ENCODE measurements around the gene NR1I2. TPM values are rescaled to one million over a fixed set of nuclear protein-coding genes. Genes with fewer than 3 reads are reported as not detected.

NR1I2 gene
- polyA plus RNA-seq, 3 donors from 2014 or later = 0.24 to 0.40 TPM; not detected in 1

GRCh38 chr3:119817071-119817470, 35.2 kb downstream of the NR1I2 start:
- Mint-ChIP-seq H3K27me3 (ENCODE audit: low read depth in 3 of 3) (peaks cover 0 to 2% (median 0%) of the 10 kb centered on the region in 3 donors), H3K4me3 (no peak overlapping the region), H3K9me3 (no peaks in the 10 kb centered on the region), H3K36me3 (no peaks in the 10 kb centered on the region), H3K27ac (no peak overlapping the region), H3K4me1 (peaks cover 4 to 7% of the 10 kb centered on the region in 2 donors)
- DNase-seq = no peak

- Mint-ChIP-seq H3K4me3 (no peak overlapping the region), H3K36me3 (no peaks in the 10 kb centered on the region), H3K9me3 (no peaks in the 10 kb centered on the region), H3K27ac (no peak overlapping the region), H3K27me3 (ENCODE audit: low read depth in 3 of 3) (peaks cover 0 to 2% (median 0%) of the 10 kb centered on the region in 3 donors), H3K4me1 (peaks cover 4 to 7% of the 10 kb centered on the region in 2 donors)
- DNase-seq = no peak
These were observed 35.9 kb downstream of the NR1I2 start for GRCh38 chr3:119817583-119818363.

- no peak for DNase-seq
- peaks cover 0 to 3% (median 0%) of the 10 kb centered on the region in 3 donors for H3K36me3 Mint-ChIP-seq
- H3K4me3 Mint-ChIP-seq = no peak overlapping the region
- peaks cover 4 to 7% of the 10 kb centered on the region in 2 donors for H3K4me1 Mint-ChIP-seq
- peaks cover 0 to 2% (median 0%) of the 10 kb centered on the region in 3 donors for H3K27me3 Mint-ChIP-seq (ENCODE audit: low read depth in 3 of 3)
- H3K27ac Mint-ChIP-seq = no peak overlapping the region
- no peaks in the 10 kb centered on the region for H3K9me3 Mint-ChIP-seq
These were observed 37.0 kb downstream of the NR1I2 start for GRCh38 chr3:119818937-119819336.

- no peaks in the 10 kb centered on the region for H3K9me3 Mint-ChIP-seq
- peaks cover 0 to 5% (median 0%) of the 10 kb centered on the region in 3 donors for H3K36me3 Mint-ChIP-seq
- DNase-seq = no peak
- H3K4me3 Mint-ChIP-seq = no peak overlapping the region
- peaks cover 4 to 7% of the 10 kb centered on the region in 2 donors for H3K4me1 Mint-ChIP-seq
- no peak overlapping the region for H3K27ac Mint-ChIP-seq
- H3K27me3 Mint-ChIP-seq (ENCODE audit: low read depth in 3 of 3) = peaks cover 0 to 2% (median 0%) of the 10 kb centered on the region in 3 donors
These were observed 37.9 kb downstream of the NR1I2 start for GRCh38 chr3:119819806-119820205.

GRCh38 chr3:119825820-119826219, 43.9 kb downstream of the NR1I2 start:
- peak overlapping the region in 3 of 6 donors; percentile 4 to 58 (median 33) for H3K27ac Mint-ChIP-seq
- no peak overlapping the region for H3K4me3 Mint-ChIP-seq

GRCh38 chr3:119826711-119827608, 45.1 kb downstream of the NR1I2 start:
- Mint-ChIP-seq H3K9me3 (no peaks in the 10 kb centered on the region), H3K27ac (no peak overlapping the region), H3K27me3 (ENCODE audit: low read depth in 3 of 3) (no peaks in the 10 kb centered on the region), H3K4me1 (peaks cover 12 to 18% of the 10 kb centered on the region in 2 donors), H3K4me3 (no peak overlapping the region), H3K36me3 (peaks cover 4 to 16% (median 5%) of the 10 kb centered on the region in 3 donors)
- no peak for DNase-seq

More at GRCh38 chr3:119825820-119826219, 43.9 kb downstream of the NR1I2 start:
- Mint-ChIP-seq H3K36me3 (peaks cover 4 to 16% (median 5%) of the 10 kb centered on the region in 3 donors), H3K4me1 (peaks cover 10 to 19% of the 10 kb centered on the region in 2 donors), H3K9me3 (no peaks in the 10 kb centered on the region), H3K27me3 (ENCODE audit: low read depth in 3 of 3) (no peaks in the 10 kb centered on the region)
- no peak for DNase-seq

- no peaks in the 10 kb centered on the region for H3K27me3 Mint-ChIP-seq (ENCODE audit: low read depth in 3 of 3)
- H3K9me3 Mint-ChIP-seq = no peaks in the 10 kb centered on the region
- H3K4me1 Mint-ChIP-seq = peaks cover 15 to 29% of the 10 kb centered on the region in 2 donors
- DNase-seq = no peak
- H3K27ac Mint-ChIP-seq = no peak overlapping the region
- H3K36me3 Mint-ChIP-seq = peaks cover 4 to 13% (median 9%) of the 10 kb centered on the region in 3 donors
- no peak overlapping the region for H3K4me3 Mint-ChIP-seq
These were observed 47.5 kb downstream of the NR1I2 start for GRCh38 chr3:119829420-119829819.

GRCh38 chr3:119831022-119831421, 49.1 kb downstream of the NR1I2 start:
- Mint-ChIP-seq H3K36me3 (peaks cover under 1 to 6% (median 2%) of the 10 kb centered on the region in 3 donors), H3K27ac (no peak overlapping the region), H3K9me3 (no peaks in the 10 kb centered on the region), H3K4me3 (no peak overlapping the region), H3K27me3 (ENCODE audit: low read depth in 3 of 3) (no peaks in the 10 kb centered on the region), H3K4me1 (peaks cover 15 to 45% of the 10 kb centered on the region in 2 donors)
- DNase-seq = no peak

- Mint-ChIP-seq H3K27me3 (ENCODE audit: low read depth in 3 of 3) (no peaks in the 10 kb centered on the region), H3K9me3 (no peaks in the 10 kb centered on the region), H3K4me3 (no peak overlapping the region), H3K36me3 (peaks cover 3 to 4% (median 3%) of the 10 kb centered on the region in 3 donors), H3K4me1 (peaks cover 15 to 53% of the 10 kb centered on the region in 2 donors), H3K27ac (peak overlapping the region in 3 of 6 donors; percentile 22 to 26 (median 24))
- no peak for DNase-seq
These were observed 50.1 kb downstream of the NR1I2 start for GRCh38 chr3:119831941-119832371.

- H3K4me1 Mint-ChIP-seq = peaks cover 15 to 60% of the 10 kb centered on the region in 2 donors
- no peak overlapping the region for H3K4me3 Mint-ChIP-seq
- no peaks in the 10 kb centered on the region for H3K9me3 Mint-ChIP-seq
- H3K27me3 Mint-ChIP-seq (ENCODE audit: low read depth in 3 of 3) = no peaks in the 10 kb centered on the region
- H3K36me3 Mint-ChIP-seq = peaks cover 3 to 4% (median 4%) of the 10 kb centered on the region in 3 donors
- no peak overlapping the region for H3K27ac Mint-ChIP-seq
- DNase-seq = no peak
These were observed 53.0 kb downstream of the NR1I2 start for GRCh38 chr3:119834754-119835370.

GRCh38 chr3:119835556-119835955, 53.7 kb downstream of the NR1I2 start:
- H3K27me3 Mint-ChIP-seq (ENCODE audit: low read depth in 3 of 3) = no peaks in the 10 kb centered on the region
- DNase-seq = no peak
- H3K4me1 Mint-ChIP-seq = peaks cover 13 to 60% of the 10 kb centered on the region in 2 donors
- peaks cover 3 to 4% (median 4%) of the 10 kb centered on the region in 3 donors for H3K36me3 Mint-ChIP-seq
- no peak overlapping the region for H3K27ac Mint-ChIP-seq
- no peaks in the 10 kb centered on the region for H3K9me3 Mint-ChIP-seq
- H3K4me3 Mint-ChIP-seq = no peak overlapping the region

GRCh38 chr3:119841808-119842471, 60.0 kb downstream of the NR1I2 start:
- H3K36me3 Mint-ChIP-seq = peaks cover 7 to 28% (median 20%) of the 10 kb centered on the region in 3 donors

GRCh38 chr3:119849126-119849525, 67.2 kb downstream of the NR1I2 start:
- H3K4me1 Mint-ChIP-seq = peaks cover 15 to 63% of the 10 kb centered on the region in 2 donors
- no peak overlapping the region for H3K4me3 Mint-ChIP-seq
- DNase-seq = no peak
- H3K9me3 Mint-ChIP-seq = peaks cover 0 to 2% (median 0%) of the 10 kb centered on the region in 6 donors
- H3K36me3 Mint-ChIP-seq = peaks cover 6 to 21% (median 16%) of the 10 kb centered on the region in 3 donors
- peak overlapping the region in 1 of 6 donors; percentile 32 for H3K27ac Mint-ChIP-seq
- H3K27me3 Mint-ChIP-seq (ENCODE audit: low read depth in 3 of 3) = peaks cover 0 to 2% (median 0%) of the 10 kb centered on the region in 3 donors

More at GRCh38 chr3:119841808-119842471, 60.0 kb downstream of the NR1I2 start:
- DNase-seq = no peak
- H3K27ac Mint-ChIP-seq = no peak overlapping the region
- peaks cover 0 to 2% (median 0%) of the 10 kb centered on the region in 6 donors for H3K9me3 Mint-ChIP-seq
- H3K4me1 Mint-ChIP-seq = peaks cover 14 to 69% of the 10 kb centered on the region in 2 donors
- peaks cover 0 to 2% (median 0%) of the 10 kb centered on the region in 3 donors for H3K27me3 Mint-ChIP-seq (ENCODE audit: low read depth in 3 of 3)
- no peak overlapping the region for H3K4me3 Mint-ChIP-seq

Measured in immature natural killer cell (primary cell).